Measurements from ENCODE around the gene PCGF2. TPM values are rescaled to one million over a fixed set of nuclear protein-coding genes. Genes with fewer than 3 reads are reported as not detected.

The PCGF2 gene
- total RNA-seq, 4 donors from 2014 or later = 1.3 to 4.0 (median 1.6) TPM

DNA sequence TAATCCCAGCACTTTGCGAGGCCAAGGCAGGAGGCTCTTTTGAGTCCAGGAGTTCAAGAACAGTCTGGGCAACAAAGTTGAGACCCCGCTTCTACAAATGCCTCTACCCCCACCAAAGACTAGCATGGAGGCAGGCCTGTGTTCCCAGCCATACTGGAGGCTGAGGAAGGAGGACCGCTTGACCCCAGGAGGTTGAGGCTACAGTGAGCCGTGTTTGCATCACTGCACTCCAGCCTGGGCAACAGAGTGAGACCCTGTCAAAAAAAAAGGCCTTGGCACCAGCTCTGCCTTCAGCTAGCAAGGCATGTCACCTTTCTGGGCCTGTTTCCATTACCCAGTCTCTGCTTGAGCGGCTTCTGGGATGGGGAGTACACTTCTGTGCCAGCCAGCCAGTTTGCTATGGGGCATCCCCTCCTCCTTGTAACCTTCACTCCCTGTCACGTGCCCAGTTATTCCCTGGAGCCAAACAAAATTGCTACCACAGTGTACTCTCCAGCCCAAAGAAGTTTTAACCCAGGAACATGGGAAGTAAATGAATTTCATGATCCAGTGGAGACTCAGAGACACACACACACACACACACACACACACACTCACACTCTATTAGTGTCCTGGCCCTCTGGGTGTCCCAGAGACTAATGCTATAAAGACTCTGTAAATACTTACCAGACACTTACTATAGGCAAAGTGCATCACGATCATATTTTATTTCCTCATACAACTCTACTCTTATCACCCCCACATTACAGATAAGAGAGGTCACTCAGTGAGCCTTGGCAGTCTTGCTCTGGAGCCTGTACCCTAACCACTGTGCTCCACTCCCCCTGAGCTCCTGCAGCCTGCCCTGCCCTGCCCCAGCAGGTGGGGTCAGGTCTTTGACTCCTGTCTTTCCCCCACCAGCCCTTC lies 15.5 kb downstream of the PCGF2 start:
- intact Hi-C loops (cut with DNase I; ENCODE audit: low total_unique reads) = no loop called here
- no peak overlapping the region for H3K4me3 ChIP-seq
- H3K27ac ChIP-seq = peak overlapping the region in 3 of 4 donors; percentile 20 to 95 (median 32)
- peaks cover 25 to 32% of the 10 kb centered on the region in 2 donors for H3K4me1 ChIP-seq
- no peaks in the 10 kb centered on the region for H3K27me3 ChIP-seq
- in situ Hi-C loops (cut with MboI; ENCODE audit: low sequenced_read_pairs in 4 of 4) = loop anchor here in 3 of 4 donors (5.0 kb wide), 1 partner anchor 55 kb away; no protein-coding TSS in a partner anchor
- no peak for DNase-seq
- no peaks in the 10 kb centered on the region for H3K9me3 ChIP-seq
- TF ChIP-seq, protein P1, sequence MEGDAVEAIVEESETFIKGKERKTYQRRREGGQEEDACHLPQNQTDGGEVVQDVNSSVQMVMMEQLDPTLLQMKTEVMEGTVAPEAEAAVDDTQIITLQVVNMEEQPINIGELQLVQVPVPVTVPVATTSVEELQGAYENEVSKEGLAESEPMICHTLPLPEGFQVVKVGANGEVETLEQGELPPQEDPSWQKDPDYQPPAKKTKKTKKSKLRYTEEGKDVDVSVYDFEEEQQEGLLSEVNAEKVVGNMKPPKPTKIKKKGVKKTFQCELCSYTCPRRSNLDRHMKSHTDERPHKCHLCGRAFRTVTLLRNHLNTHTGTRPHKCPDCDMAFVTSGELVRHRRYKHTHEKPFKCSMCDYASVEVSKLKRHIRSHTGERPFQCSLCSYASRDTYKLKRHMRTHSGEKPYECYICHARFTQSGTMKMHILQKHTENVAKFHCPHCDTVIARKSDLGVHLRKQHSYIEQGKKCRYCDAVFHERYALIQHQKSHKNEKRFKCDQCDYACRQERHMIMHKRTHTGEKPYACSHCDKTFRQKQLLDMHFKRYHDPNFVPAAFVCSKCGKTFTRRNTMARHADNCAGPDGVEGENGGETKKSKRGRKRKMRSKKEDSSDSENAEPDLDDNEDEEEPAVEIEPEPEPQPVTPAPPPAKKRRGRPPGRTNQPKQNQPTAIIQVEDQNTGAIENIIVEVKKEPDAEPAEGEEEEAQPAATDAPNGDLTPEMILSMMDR (IDR thresholded peaks at IDR 0.05 in 4 of 5, conservative IDR thresholded peaks at IDR 0.05 in 1 of 5) = no peak
- TF ChIP-seq POLR2A (IDR thresholded peaks at IDR 0.05) = no peak
- H3K36me3 ChIP-seq = peaks cover 0 to 9% of the 10 kb centered on the region in 2 donors
- no peak for ATAC-seq

DNA sequence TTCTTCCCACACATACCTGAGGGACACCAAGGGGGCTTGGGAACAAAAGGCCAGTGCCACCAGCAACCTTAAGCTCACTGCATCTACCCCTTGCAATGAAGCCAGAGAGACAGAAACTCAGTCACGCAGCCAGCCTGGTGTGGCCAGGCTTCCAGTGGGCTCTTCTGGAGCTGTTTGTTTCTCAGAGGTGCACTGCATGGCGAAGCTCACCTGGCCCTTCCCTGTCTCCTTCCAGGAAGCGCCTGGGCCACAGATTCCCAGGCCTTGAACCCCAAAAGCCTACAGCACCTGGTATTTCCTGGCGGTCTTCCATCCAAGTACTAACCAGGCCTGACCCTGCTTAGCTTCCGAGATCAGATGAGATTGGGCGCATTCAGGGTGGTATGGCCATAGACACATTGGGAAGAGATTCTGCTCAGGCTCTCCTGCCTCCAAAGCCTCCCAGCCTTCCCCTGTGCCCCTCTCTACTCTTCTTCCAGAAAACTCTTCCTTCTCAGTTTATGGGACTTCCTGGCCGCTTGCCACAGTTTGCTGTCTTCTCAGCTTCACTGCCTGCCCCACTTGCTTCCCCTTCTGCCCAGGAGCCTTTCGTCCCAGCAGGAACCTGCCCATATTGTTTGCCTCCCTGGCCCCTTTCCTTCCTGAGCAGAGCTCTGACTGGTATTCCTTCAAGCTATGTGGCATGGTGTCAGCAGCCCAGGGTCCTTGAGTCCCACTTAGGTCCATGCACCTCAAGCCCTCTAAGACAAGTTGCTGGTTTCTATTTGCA lies 16.4 kb downstream of the PCGF2 start:
- ATAC-seq = no peak
- no peak for TF ChIP-seq POLR2A (IDR thresholded peaks at IDR 0.05)
- TF ChIP-seq, protein P1 (IDR thresholded peaks at IDR 0.05 in 4 of 5, conservative IDR thresholded peaks at IDR 0.05 in 1 of 5) = no peak
- Histone ChIP-seq H3K9me3 (no peaks in the 10 kb centered on the region), H3K4me3 (peak overlapping the region in 2 of 4 donors; percentile 94 to 96), H3K4me1 (peaks cover 25 to 32% of the 10 kb centered on the region in 2 donors), H3K27me3 (no peaks in the 10 kb centered on the region), H3K27ac (peak overlapping the region; percentile 88 to 95 (median 90)), H3K36me3 (peaks cover 0 to 9% of the 10 kb centered on the region in 2 donors)
- in situ Hi-C loops (cut with MboI; ENCODE audit: low sequenced_read_pairs in 4 of 4) (loop anchor here in 3 of 4 donors (5.0 kb wide), 1 partner anchor 54 kb away; no protein-coding TSS in a partner anchor), intact Hi-C loops (cut with DNase I; ENCODE audit: low total_unique reads) (no loop called here)
- no peak for DNase-seq

DNA sequence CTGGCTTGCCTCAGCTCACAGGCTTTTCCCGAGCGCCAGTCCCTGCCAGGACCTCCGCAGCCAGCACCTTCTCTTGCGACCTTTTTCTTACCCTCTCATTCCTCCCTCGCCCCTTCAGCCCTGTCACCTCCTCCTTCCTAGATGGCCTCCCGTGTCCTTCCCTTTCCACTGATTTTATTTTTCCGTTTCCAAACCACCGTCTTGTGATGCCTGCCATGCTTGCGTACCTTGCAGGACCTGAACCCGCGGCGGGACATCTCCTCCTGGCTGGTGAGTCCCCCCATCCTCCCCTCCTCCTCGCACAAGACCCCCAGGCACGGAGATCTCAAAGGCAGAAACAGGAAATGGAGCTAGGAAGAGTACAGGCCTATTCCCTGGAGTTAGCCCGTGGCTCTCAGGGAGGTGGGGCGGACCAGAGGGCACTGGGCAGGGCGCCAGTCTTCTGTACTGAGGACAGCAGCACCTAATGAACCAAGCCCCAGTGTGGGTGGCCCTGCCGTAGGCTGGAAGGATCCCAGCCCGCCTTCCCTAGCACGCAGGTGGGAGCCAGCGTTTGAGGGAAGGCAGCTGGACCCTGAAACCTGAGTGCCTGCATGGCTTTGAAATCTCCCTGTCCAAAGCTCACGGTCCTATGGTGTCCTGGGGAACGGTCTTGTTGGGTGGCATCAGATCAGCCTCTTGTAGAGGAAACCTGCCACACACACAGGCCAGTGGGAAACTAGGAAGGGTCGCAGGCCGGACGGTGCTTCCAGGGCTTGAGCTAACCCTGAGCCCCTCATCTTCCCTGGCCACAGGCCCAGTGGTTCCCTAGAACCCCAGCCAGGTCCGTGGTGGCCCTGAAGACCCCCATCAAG lies 17.4 kb downstream of the PCGF2 start:
- in situ Hi-C loops (cut with MboI; ENCODE audit: low sequenced_read_pairs in 4 of 4) = loop anchor here in 3 of 4 donors (5.0 kb wide), 1 partner anchor 53 kb away; no protein-coding TSS in a partner anchor
- Histone ChIP-seq H3K27me3 (no peaks in the 10 kb centered on the region), H3K27ac (peak overlapping the region; percentile 88 to 95 (median 90)), H3K4me1 (peaks cover 25 to 29% of the 10 kb centered on the region in 2 donors), H3K36me3 (peaks cover 0 to 9% of the 10 kb centered on the region in 2 donors), H3K4me3 (peak overlapping the region; percentile 79 to 96 (median 87)), H3K9me3 (no peaks in the 10 kb centered on the region)
- no peak for TF ChIP-seq POLR2A (IDR thresholded peaks at IDR 0.05)
- TF ChIP-seq, protein P1 (IDR thresholded peaks at IDR 0.05 in 4 of 5, conservative IDR thresholded peaks at IDR 0.05 in 1 of 5) = no peak
- DNase-seq (peak in 1 of 2 donors; percentile 70), ATAC-seq (peak; percentile 39 to 43)
- intact Hi-C loops (cut with DNase I; ENCODE audit: low total_unique reads) = loop anchor here (1.0 kb wide), 2 partner anchors 22 to 28 kb away; partner anchors contain the start of gene PSMB3

All from gastrocnemius medialis (tissue), 4 donors.